ENCODE data around the gene WDR45B.

Gene WDR45B

DNA sequence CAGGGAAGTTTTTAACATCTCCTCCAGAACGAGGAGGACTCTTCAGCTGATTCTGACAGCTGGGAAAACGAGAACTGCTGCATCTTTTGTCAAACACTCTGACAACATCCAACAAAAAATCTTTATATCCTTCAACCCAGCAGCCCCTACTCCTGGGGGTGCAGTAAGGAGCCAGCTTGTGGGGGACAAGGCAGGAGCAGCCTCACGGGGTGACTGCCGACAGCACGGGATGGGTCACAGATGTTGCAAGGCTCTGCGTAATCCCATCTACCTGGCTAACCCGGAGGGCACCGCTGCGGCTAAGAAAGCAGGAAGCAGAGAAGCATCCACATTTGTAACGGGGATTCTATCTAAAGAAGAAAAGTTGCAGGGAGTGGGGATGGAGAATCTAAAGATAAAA, 28.6 kb downstream of the WDR45B start:
- no peak for DNase-seq

DNA sequence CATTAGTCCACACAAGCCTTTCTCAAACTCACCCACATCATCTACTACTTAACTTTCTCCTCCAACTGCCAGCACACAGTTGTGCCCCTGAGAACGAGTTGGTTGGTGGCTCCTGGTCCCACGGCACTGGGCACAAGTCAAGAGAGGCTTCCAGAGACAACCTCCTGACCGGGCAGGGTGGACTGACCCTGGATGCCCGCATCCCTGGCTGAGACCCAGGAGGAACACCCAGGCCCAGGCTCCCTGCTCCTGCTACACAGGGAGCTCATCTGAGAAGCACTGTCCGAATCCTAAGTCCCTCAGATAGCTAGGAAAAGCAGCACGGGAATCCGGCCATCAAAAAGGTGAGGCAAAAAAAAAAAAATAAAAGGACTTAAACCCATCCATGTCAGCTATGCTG, 29.0 kb downstream of the WDR45B start:
- no peak for DNase-seq

DNA sequence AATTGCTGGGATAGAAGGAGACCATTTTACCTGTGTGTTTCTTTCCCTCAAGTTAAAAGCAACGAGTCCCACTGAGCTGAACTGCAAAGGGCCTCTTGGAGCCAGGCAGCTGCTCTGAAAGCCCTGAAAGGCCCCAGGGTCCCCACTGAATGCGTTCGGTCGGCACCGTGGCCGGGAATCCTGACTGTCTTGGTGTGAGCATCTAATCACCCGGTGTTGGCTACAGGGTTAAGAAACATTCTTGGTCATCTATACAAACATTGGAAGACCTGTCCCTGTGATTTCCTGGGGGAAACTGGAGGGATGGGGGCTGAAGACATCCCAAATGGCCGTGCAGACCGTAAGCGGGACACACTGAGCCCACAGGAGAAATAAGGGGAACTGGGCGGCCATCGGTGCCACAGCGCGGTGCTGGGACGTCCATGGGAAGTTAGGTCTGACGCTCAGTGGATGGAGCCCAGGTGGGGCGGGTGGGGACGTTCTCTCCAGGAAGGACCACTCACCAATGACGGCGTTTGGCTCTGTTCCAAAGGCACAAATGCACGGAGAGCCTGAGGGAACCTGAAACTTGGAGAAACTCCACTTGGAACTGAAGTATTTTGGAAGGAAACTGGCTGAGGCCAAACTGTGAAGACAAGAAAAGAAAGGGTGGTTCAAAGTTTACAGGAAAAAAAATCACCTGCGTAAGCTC, 32.1 kb downstream of the WDR45B start:
- no peak for DNase-seq

DNA sequence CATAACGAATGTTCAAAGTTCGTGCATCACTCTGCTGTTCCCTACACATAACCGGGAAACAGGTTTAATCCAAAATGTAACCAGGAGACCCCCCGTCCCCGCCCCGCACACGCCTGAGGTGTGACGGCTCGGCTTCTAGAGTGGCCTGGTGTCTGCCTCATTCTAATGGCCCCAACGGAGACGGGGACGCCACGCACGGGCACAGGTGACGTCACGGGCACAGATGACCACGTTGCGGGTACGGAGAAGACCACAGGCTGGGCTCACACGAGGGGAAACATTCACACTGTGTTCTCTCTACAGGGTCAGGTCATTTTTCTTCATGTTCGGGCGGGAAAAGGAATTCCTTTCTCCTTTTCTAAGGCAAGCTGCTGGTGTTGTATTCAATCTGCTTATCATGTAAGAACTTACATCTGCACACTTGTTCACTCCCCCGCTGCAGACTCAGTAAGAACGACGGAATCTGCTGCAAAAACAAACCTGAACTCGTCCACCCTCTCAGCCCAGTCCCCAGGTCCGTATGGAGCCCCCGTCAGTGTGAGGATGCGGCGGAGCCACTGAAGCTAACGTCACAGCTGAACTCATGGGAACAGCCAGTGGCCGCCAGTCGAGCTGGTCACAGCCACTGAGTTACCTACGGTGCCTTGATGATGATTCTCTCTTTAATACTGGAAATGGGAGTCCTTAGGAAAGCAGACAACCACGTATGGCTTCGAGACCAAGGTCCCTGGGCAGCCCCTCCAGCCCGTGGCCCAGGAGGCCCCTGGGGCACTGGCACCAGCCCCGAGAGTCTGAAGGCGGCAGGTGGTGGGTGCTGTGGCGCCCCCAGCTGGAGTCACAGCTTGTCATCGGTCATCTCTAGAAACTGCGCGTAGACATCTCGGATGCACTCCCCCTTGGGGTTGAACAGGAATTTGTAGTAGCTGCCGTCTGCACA, 32.9 kb downstream of the WDR45B start:
- peak; percentile 19 to 24 for DNase-seq

DNA sequence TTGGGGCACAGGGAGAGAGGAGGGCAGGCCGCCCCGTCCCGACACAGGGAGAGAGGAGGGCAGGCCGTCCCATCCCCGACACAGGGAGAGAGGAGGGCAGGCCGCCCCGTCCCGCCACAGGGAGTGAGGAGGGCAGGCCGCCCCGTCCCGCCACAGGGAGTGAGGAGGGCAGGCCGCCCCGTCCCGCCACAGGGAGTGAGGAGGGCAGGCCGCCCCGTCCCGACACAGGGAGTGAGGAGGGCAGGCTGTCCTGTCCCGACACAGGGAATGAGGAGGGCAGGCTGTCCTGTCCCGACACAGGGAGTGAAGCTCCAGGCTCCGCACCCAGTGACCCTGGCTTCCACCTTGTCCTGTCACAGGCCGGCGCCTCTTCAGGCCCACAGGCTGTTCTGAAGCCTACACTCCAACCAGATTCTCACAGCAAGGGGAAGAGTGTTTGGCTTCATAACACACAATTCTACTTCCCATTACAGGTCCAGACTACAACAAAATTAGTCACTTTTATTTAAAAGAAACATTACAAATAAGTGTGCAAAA, 34.1 kb downstream of the WDR45B start:
- no peak for DNase-seq

DNA sequence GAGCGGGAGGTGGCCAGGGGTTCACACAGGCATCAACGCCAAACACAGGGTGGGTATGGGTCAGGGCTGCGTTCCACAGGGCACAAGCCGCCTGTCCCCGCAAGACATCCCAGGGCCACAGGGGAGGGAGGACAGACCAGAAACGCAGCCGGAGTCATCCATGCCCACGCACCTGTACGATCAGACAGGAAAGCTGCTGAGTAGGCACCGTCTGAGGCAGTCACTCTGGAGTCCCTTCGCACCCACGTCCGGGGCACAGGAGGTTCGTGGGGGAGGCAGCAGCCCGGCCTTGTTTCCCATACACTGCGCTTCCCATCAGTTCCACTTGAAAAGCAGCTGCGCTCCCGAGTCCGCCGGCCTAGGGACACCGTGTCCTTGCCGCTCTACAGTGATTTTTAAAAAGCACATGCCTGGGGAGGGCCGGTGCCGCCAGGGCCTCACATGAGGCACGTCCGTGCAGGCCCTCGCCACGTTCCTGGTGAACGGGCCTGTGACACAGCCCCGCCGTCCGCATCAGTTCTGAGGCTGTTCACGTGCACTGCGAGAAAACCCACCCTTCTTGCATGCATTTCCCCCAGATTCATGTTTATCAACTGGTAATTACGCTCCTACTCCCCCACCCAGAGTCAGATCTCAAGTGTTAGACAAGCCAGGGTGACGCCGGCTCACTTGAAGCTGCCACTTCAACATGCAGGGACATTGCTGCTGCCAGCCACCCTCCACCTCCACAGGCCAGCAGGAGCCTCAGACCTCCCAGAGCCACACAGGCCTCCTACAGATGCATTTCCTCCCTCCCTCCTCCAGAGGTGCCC, 34.8 kb downstream of the WDR45B start:
- DNase-seq: no peak

DNA sequence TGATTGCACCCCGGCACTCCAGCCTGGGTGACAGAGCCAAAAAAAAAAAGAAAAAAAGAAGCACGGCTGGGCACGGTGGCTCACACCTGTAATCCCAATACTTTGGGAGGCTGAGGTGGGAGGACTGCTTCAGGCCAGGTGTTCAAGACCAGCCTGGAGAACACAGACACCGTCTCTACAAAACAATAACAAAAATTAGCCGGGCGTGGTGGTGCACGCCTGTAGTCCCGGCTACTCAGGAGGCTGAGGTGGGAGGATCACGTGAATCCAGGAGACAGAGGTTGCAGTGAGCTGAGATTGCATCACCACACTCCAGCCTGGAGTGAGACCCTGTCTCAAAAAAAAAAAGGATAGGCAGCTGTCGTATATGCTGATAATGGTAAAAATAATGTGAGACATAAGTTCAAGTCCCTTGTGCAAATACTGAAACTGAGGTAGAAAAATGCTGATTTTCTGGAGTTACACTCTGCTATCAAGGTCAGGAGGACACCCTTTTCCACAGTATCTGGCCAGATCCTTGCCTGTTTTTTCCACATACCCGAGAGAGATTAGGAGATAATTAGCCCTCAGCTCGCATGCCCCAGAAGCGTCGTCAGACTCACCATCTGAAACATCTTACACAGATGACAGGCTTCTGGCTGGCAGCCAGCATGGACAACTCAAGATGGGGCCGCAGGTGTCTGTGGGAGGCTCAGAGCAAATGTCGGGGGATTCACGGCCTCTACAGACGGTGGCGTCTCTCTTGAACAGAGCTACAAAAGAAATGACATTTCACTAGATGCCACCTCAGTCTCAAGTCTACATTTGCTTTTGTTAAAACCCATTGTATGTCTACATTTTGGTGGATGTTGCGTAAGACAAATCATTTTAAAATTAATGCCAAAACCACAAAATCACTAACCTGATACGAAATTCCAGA, 36.8 kb downstream of the WDR45B start:
- no peak for DNase-seq

DNA sequence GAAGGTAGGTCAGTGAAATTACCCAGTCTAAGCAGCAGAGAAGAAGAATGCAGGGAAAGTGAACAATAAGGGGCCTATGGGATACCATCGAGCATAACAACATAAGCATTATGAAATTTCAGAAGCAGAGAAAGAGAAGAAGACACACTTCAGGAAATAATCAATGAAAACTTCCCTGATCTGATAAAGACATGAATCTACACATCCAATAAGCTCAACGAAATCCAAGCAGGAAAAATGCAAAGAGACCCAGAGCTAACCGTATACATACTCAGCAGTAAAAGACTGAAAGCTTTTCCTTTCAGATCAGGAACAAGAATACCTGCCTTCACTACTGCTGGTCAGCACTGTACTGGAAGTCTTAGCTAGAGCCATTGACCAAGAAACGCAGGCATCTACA, 38.6 kb downstream of the WDR45B start:
- no peak for DNase-seq

DNA sequence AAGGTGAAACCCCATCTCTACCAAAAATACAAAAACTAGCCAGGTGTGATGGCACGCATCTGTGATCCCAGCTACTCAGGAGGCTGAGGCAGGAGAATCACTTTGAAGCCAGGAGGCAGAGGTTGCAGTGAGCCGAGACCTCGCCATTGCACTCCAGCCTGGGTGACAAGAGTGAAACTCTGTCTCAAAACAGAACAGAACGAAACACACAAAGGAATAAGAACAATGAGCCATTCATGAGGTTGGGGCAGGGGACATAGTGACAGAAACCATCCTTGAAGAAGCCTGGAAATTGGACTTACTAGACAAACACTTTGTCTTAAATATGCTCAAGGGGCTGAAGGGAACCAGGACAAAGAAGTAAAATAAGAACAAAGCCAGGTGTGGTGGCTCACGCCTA, 39.4 kb downstream of the WDR45B start:
- no peak for DNase-seq

DNA sequence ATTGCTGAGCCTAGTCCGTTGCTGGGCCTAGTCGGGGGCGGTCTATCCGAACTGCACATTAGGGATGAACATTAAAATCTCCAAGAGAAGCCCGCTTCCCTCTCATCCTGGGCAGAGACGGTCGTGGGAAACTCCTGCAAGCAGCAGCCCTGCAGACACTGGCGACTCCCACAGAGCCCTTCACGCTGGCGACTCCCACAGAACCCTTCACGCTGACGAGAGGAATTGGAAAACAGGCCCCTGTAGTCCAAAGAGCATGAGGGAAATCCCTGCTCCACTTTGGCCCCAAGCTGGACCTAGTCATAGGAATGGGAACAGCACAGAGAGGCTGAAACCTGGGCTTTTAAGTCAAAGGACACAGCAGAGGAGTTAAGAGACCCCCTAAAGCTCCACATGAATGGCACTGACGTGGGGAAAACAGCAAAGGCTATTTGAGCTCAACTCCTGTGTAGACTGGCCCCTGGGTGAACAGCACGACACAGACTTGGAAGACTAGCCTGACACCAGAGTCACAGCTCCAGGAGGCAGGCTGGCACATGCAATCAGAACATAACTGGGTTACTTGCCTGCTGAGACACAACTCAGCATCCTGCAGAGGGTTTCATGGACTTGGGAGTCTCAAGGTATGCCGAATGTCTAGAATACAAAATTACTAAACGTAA, 42.2 kb downstream of the WDR45B start:
- no peak for DNase-seq

DNA sequence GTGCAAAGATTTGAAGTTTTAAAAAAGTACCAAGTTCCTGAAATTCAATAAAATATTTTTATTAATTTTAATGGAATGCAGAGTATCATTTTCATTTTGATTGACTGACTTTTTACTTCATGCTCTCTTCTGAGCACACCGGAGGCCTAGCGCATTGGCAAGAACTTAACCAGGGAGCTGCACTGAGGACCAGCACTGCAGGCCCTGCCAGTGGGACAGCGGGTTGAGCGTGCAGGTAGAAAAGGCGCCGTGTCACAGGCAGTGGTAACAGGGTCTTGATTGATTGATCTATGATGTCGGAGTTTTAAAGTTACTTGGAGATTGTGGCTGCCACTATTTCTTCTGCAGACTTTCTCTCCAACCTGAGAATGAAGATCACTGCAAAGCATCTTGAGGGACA, 43.7 kb downstream of the WDR45B start:
- no peak for DNase-seq

DNA sequence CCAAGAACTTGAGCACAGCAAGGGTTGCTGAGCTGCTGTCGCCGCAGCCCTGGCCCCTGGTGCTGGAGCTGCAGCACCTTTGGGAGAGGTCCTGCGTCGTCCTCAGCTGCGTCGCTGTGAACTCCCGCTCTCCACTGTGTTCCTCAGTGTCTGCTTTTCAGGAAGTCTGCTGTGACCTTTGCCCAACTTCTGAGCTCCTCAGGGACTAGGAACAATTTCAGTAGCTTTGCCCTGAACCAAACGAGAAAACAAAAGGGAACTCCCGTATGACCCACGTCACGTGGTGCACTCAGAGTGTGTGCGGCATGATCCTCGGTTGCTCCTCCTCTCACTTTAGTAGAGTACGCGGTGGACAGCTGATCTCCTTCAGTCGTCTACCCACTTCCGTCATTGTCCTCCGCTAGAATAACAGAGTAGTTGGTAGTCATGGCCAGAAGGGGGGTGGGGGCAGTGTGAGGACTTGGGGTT, 44.2 kb downstream of the WDR45B start:
- peak; percentile 97 to 99 for DNase-seq

DNA sequence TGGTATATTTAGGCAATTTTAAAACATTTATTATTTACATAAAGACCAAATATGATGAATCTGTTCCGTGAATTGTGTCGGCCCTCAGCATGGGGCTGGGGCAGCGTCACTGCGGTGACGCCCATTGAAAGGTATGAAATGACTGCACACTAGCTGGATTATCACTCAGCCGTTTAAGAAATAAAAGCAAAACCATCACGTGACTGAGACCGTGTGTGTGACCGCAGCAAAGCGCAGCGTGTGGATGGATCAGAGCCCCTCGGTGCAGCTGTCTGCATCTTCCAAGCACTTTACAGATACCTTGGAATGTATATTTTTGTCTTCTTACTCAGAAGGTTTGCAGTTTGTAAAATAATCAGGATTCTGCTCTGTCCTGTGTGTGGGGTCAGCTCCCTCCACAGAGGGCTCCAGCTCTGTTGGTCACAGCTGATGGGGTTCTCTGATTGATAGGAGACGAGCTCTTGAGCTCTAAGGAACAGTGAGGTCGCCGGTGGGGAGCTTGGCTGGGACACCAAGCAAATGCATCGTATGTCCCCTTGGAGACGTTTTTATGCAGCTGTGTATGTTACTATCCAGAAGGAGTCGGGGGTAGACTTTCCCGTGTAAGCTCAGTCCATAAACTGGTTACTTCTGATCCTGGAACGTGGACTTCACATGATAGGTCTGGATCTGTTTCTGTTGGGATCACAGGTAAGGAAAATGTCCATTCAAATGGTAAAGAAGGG, 45.1 kb downstream of the WDR45B start:
- DNase-seq: no peak

DNA sequence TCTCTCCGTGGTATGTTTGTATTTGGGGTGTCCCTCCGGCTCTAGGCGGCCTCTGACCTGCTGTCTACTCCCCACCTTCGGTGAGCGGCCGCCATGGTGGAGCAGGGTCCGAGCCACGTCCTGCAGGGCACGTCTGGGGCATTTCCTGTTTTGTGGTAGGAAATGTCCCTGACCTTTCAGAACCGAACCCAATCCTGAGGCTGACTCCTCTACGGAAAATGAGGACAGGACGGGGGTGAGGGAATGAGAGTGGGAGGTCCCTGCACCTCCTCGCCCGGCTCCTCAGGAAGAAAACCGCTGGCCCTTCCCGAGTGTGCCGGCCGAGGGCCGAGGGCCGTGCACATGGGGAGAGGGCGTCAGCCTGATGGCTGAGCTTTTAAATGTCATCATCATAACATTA, 45.8 kb downstream of the WDR45B start:
- DNase-seq: no peak

DNA sequence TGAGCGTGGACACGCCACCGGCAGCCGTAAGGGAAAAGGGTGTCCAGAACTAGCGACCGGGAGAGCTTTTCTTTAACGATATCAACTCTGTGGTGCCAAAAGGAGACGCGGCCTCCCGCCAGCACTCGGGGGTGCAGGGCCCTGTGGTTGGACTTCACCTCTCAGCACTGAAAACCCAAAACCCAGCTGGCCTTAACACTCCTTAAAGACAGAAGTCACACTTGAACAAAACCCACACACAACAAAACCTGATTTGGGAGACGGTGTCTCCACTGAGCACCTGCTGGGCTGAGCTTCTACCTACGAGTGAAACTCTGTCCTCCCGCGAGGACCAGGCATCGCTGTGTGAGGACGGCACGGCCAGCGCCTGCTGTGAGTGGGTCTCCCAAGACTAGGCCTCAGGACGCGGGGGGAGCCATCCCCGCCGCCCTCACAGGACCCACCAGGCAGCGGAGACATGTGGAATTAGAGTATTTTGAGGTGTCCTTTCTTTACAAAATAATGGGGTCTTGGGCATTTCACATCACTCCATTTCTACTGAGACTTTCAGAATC, 46.7 kb downstream of the WDR45B start:
- DNase-seq: no peak

DNA sequence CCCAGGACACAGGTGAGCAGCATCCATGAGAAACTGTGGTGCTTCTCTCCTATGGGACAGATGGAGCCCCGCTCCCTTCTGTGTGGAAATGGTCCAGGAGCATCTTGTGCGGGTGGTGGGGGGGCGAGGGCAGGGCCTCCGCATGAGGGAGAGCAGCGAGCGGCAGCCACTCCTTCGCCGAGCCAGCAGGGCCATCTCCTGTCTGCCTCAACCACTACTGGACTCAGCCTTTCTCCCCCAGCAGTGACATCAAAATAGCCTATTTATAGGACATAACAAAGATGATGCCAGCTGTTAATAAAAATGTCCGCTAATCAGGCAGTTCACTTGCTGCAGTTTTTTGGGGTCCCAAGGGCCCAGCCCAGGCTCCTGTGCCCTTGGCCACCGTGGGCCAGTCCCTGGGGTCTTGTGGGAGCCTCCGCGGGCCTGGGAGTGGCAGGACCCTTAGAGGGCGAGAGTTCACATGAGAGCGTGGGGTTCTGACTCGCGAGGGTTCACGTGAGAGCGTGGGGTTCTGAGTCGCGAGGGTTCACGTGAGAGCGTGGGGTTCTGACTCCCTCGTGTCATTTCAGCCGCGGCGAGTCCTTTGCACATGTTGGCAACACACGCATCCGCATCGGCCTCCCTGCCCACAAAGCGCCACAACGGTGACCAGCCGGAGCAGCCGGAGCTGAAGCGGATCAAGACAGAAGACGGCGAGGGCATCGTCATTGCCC, 47.4 kb downstream of the WDR45B start:
- no peak for DNase-seq

DNA sequence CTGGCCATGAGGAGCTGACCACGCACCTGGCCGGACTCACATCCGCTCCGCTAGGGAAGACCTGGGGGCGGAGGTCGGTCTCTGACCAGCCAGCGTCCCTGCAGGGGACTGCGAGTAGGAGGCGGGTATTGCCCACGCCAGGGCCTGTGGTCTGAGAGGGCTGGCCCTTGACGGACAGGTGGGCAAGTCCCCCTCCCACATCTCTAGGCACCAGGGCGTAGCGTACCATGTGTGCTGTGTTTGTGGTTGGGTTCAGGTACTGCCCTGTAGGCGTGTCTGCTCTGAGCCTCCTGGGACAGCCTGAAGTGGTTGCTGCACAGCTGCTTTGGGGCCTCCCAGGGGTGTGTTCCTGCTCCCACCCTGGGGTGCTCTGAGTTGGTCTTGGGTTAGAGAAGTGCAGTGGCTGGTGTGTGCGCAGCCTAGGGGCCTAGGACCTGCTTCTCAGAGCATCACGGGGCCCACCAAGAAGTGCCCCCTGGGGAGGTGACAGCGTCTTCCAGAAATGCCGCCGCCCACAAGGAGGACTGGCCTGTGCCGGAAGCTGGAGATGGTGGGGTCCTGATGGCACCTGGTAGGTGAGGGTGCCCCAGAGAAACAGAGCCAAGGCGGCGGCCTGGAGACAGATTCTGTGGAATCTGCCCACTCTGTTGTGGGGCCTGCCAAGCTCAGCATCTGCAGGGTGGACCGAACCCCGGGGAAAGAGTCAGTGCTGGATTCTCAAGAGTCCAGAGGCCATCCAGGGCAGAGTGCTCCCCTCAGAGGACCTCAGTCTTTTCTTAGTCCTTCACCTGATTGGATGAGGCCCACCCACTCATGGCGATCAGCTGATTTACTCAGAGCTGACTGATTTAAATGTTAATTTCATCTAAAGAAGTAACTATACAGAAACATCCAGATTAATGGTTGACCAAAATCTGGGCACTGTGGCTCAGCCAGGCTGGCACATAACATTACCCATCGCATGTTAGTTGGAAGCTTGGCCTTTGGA, 48.3 kb downstream of the WDR45B start:
- no peak for DNase-seq
